Coronary artery (tissue), 2 donors: Measurements from ENCODE around the gene ABCB8.
"Not testable (repeated sequence)": the region's sequence is repeated elsewhere in the genome, so short reads cannot be mapped to it uniquely, and the experiment has no call there.

Experiments used
- DNase-seq: peaks from one replicate; pipeline ENCODE4 v3.0.0-alpha.2; 2017; ENCODE audit warnings: low spot score
- H3K27ac ChIP-seq, 2 donors: fragments of 200-600 bp; sonication (generic); one replicate each; pipeline ENCODE4 v1.5.1; 2016 to 2019
- H3K4me3 ChIP-seq: fragments of 200-600 bp; sonication (generic); 2 replicates; pipeline ENCODE4 v1.5.1; 2016; ENCODE audit warnings: mild to moderate bottlenecking, moderate library complexity
- CTCF ChIP-seq: fragments of 200-600 bp; sonication (generic); IDR thresholded peaks from one replicate; pipeline ENCODE4 v1.5.1; 2019; ENCODE audit warnings: antibody characterized with exemption

The ABCB8 gene

GRCh38 chr7:151010037-151010306 lies 18.3 kb upstream of the ABCB8 start:
- no peak for TF ChIP-seq CTCF
- no peak for DNase-seq
- no peak overlapping the region for H3K4me3 ChIP-seq
- no peak overlapping the region for H3K27ac ChIP-seq

- Histone ChIP-seq H3K27ac (peak overlapping the region in 1 of 2 donors; percentile 54), H3K4me3 (no peak overlapping the region)
- TF ChIP-seq CTCF = no peak
- no peak for DNase-seq
These were observed 17.7 kb upstream of the ABCB8 start for GRCh38 chr7:151010307-151011096.

GRCh38 chr7:151011097-151011409 lies 17.2 kb upstream of the ABCB8 start:
- H3K4me3 ChIP-seq = no peak overlapping the region
- no peak for DNase-seq
- no peak overlapping the region for H3K27ac ChIP-seq
- no peak for TF ChIP-seq CTCF

- not testable (repeated sequence) for DNase-seq, H3K27ac ChIP-seq, H3K4me3 ChIP-seq
These were observed 16.6 kb upstream of the ABCB8 start for GRCh38 chr7:151011616-151012015.

GRCh38 chr7:151012031-151012692 lies 16.1 kb upstream of the ABCB8 start:
- DNase-seq = no peak
- TF ChIP-seq CTCF = no peak
- Histone ChIP-seq H3K4me3 (no peak overlapping the region), H3K27ac (no peak overlapping the region)

GRCh38 chr7:151012911-151013347 lies 15.3 kb upstream of the ABCB8 start:
- DNase-seq = no peak
- Histone ChIP-seq H3K27ac (no peak overlapping the region), H3K4me3 (peak overlapping the region; percentile 64)
- TF ChIP-seq CTCF = peak; percentile 27

GRCh38 chr7:151013356-151013732 lies 14.9 kb upstream of the ABCB8 start:
- Histone ChIP-seq H3K27ac (no peak overlapping the region), H3K4me3 (peak overlapping the region; percentile 64)
- TF ChIP-seq CTCF = no peak
- DNase-seq = no peak
